ENCODE results near the gene ROBO1.

Gene ROBO1

GRCh38 chr3:78610462-78611125 is 1157.2 kb downstream of the ROBO1 start:
- no peak for TF ChIP-seq CTCF (conservative IDR thresholded peaks at IDR 0.05; ENCODE audit: low read depth)
- ChIA-PET CTCF (no interaction called here), POLR2A (ENCODE audit: low non-redundant PET) (no interaction called here)
- H3K27ac ChIP-seq = no peak overlapping the region
- DNase-seq (ENCODE audit: low spot score) = no peak

- TF ChIP-seq CTCF (conservative IDR thresholded peaks at IDR 0.05; ENCODE audit: low read depth) = no peak
- no peak overlapping the region for H3K27ac ChIP-seq
- no peak for DNase-seq (ENCODE audit: low spot score)
- ChIA-PET POLR2A (ENCODE audit: low non-redundant PET) (no interaction called here), CTCF (no interaction called here)
These were observed 1161.0 kb downstream of the ROBO1 start for GRCh38 chr3:78606756-78607155.

GRCh38 chr3:78605178-78605577 is 1162.6 kb downstream of the ROBO1 start:
- DNase-seq (ENCODE audit: low spot score) = no peak
- no peak overlapping the region for H3K27ac ChIP-seq
- CTCF ChIA-PET = interaction anchor here (0.6 kb wide), 1 partner anchor 243 kb away, joined by 5 read pairs; no protein-coding TSS in a partner anchor
- no peak for TF ChIP-seq CTCF (conservative IDR thresholded peaks at IDR 0.05; ENCODE audit: low read depth)
- POLR2A ChIA-PET (ENCODE audit: low non-redundant PET) = no interaction called here

GRCh38 chr3:78604341-78604740 is 1163.5 kb downstream of the ROBO1 start:
- H3K27ac ChIP-seq = no peak overlapping the region
- ChIA-PET CTCF (interaction anchor here (0.7 kb wide), 1 partner anchor 567 kb away, joined by 3 read pairs; no protein-coding TSS in a partner anchor), POLR2A (ENCODE audit: low non-redundant PET) (no interaction called here)
- no peak for TF ChIP-seq CTCF (conservative IDR thresholded peaks at IDR 0.05; ENCODE audit: low read depth)
- DNase-seq (ENCODE audit: low spot score) = peak; percentile 1

- DNase-seq (ENCODE audit: low spot score) = no peak
- H3K27ac ChIP-seq = no peak overlapping the region
- no peak for TF ChIP-seq CTCF (conservative IDR thresholded peaks at IDR 0.05; ENCODE audit: low read depth)
- ChIA-PET POLR2A (ENCODE audit: low non-redundant PET) (no interaction called here), CTCF (no interaction called here)
These were observed 1166.5 kb downstream of the ROBO1 start for GRCh38 chr3:78601249-78601648.

GRCh38 chr3:78589778-78590177 is 1178.0 kb downstream of the ROBO1 start:
- CTCF ChIA-PET = no interaction called here
- TF ChIP-seq CTCF (conservative IDR thresholded peaks at IDR 0.05; ENCODE audit: low read depth) = no peak
- no peak overlapping the region for H3K27ac ChIP-seq
- POLR2A ChIA-PET (ENCODE audit: low non-redundant PET) = no interaction called here
- no peak for DNase-seq (ENCODE audit: low spot score)

All from RWPE1 (cell line).